ENCODE results near the gene GNG8. TPM values are rescaled to one million over a fixed set of nuclear protein-coding genes. Genes with fewer than 3 reads are reported as not detected.

GNG8 gene
- total and polyA plus RNA-seq, 10 of the 15 experiments (the other 5 are each of a cell fraction or from before 2014, with no cell fraction given), result 1.2 to 6.6 (median 2.7) TPM; not detected in 6

GRCh38 chr19:46646402-46646801, 10.4 kb upstream of the GNG8 start:
- Histone ChIP-seq H3K4me2 (ENCODE audit: control insufficient read depth, insufficient read depth) (no peak overlapping the region), H3K4me3 (no peak overlapping the region), H4K20me1 (ENCODE audit: control insufficient read depth, insufficient read depth) (no peaks in the 10 kb centered on the region), H3K79me2 (ENCODE audit: control insufficient read depth, insufficient read depth, low read length) (no peaks in the 10 kb centered on the region), H3K36me3 (ENCODE audit: control insufficient read depth in 2 of 2, insufficient read depth in 2 of 2, low read length in 1 of 2) (no peaks in the 10 kb centered on the region), H3K27me3 (replicated peaks in 1 of 2; ENCODE audit: control insufficient read depth in 2 of 2, insufficient read depth in 2 of 2, low read length in 1 of 2) (no peaks in the 10 kb centered on the region; a peak in 1 of 4 replicates), H3K9ac (ENCODE audit: control insufficient read depth, insufficient read depth, low read length) (no peak overlapping the region), H3K27ac (ENCODE audit: control insufficient read depth, insufficient read depth) (no peak overlapping the region), H3K9me3 (replicated peaks; ENCODE audit: control insufficient read depth, insufficient read depth, low read length) (no peaks in the 10 kb centered on the region; the same call in 2 of the 3 replicates), H3K4me1 (ENCODE audit: control insufficient read depth, insufficient read depth, low read length) (peaks cover 5% of the 10 kb centered on the region; the same call in 1 of the 2 replicates), H2AFZ (ENCODE audit: control insufficient read depth, low read depth, low read length) (no peak overlapping the region)
- WGBS (ENCODE audit: insufficient coverage, insufficient replicate concordance, low lambda C conversion rate, missing lambda C conversion rate), result 3% methylated on average over 3 of the region's 3 CpGs
- CTCF ChIA-PET, result no interaction called here
- in situ Hi-C loops (cut with MboI) (no loop called here), intact Hi-C loops (cut with micrococcal nuclease; ENCODE audit: unreplicated experiment) (no loop called here)
- TF ChIP-seq ZNF217 (IDR thresholded peaks at IDR 0.05), result no peak
- no peak for TF ChIP-seq EZH2 (IDR thresholded peaks at IDR 0.05; ENCODE audit: borderline replicate concordance, control insufficient read depth, low read depth, low read length)
- no peak for TF ChIP-seq HDAC2 (IDR thresholded peaks at IDR 0.05)
- no peak for TF ChIP-seq RFX5 (IDR thresholded peaks at IDR 0.05; ENCODE audit: low read depth, low read length)
- TF ChIP-seq YBX1 (IDR thresholded peaks at IDR 0.05), result no peak
- no peak for TF ChIP-seq MTA3 (IDR thresholded peaks at IDR 0.05; ENCODE audit: borderline replicate concordance, low read length)
- TF ChIP-seq ZNF622 (IDR thresholded peaks at IDR 0.05), result no peak
- no peak for TF ChIP-seq DPF2 (IDR thresholded peaks at IDR 0.05)
- TF ChIP-seq CHD1 (IDR thresholded peaks at IDR 0.05; ENCODE audit: low read depth, low read length), result no peak
- TF ChIP-seq GABPA (IDR thresholded peaks at IDR 0.05; ENCODE audit: low read depth), result no peak
- no peak for TF ChIP-seq ZNF207 (IDR thresholded peaks at IDR 0.05; ENCODE audit: borderline replicate concordance)
- no peak for TF ChIP-seq SRF (IDR thresholded peaks at IDR 0.05; ENCODE audit: low read depth in 2 of 2, low read length in 2 of 2)
- TF ChIP-seq RELB (IDR thresholded peaks at IDR 0.05; ENCODE audit: low read depth), result no peak
- TF ChIP-seq SMAD5 (IDR thresholded peaks at IDR 0.05; ENCODE audit: low read depth), result no peak
- POLR2A ChIA-PET, result no interaction called here
- RAD21 ChIA-PET (ENCODE audit: unreplicated experiment), result interaction anchor here (0.8 to 4.5 kb wide), 3 partner anchors 11 to 117 kb away, joined by 3 to 22 read pairs (median 3); partner anchors contain the start of gene DACT3
- no peak for ATAC-seq
- no TSS peak for BruUV-seq (replicated peaks)
- DNase-seq (ENCODE audit: low read depth, low spot score), result no peak
- no peak for FAIRE-seq
- SMC1A ChIA-PET (ENCODE audit: uncharacterized antibody, unreplicated experiment), result interaction anchor here (4.5 kb wide), 1 partner anchor 15 kb away, joined by 22 read pairs; the partner anchor contains the start of gene DACT3
